NCI-H1092 (cell line): ENCODE measurements around the gene ADCY6.

Source experiments
- DNase-seq: peaks from one replicate; lab custom pipeline; 2025; lab: John Stamatoyannopoulos, UW

The ADCY6 gene

GRCh38 chr12:48815126-48816110, 26.5 kb upstream of the ADCY6 start:
- DNase-seq = peak; percentile 54

GRCh38 chr12:48814262-48815125, 25.6 kb upstream of the ADCY6 start:
- peak; percentile 28 for DNase-seq

GRCh38 chr12:48813465-48814261, 24.8 kb upstream of the ADCY6 start:
- DNase-seq = no peak

- no peak for DNase-seq
Observed at GRCh38 chr12:48812389-48812788, 23.5 kb upstream of the ADCY6 start.

GRCh38 chr12:48811437-48812090, 22.7 kb upstream of the ADCY6 start:
- DNase-seq = no peak

- no peak for DNase-seq
Observed at GRCh38 chr12:48810903-48811431, 22.1 kb upstream of the ADCY6 start.

GRCh38 chr12:48807981-48808380, 19.1 kb upstream of the ADCY6 start:
- DNase-seq = no peak

GRCh38 chr12:48803675-48804074, 14.8 kb upstream of the ADCY6 start:
- no peak for DNase-seq

GRCh38 chr12:48800971-48801370, 12.1 kb upstream of the ADCY6 start:
- no peak for DNase-seq

GRCh38 chr12:48800457-48800856, 11.6 kb upstream of the ADCY6 start:
- DNase-seq = no peak

- no peak for DNase-seq
Observed at GRCh38 chr12:48796976-48797375, 8.1 kb upstream of the ADCY6 start.

- peak; percentile 19 for DNase-seq
Observed at GRCh38 chr12:48795550-48796455, 6.9 kb upstream of the ADCY6 start.

- no peak for DNase-seq
Observed at GRCh38 chr12:48794870-48795269, 6.0 kb upstream of the ADCY6 start.

- no peak for DNase-seq
Observed at GRCh38 chr12:48793696-48794095, 4.8 kb upstream of the ADCY6 start.

- no peak for DNase-seq
Observed at GRCh38 chr12:48789858-48790326, 1.0 kb upstream of the ADCY6 start.

GRCh38 chr12:48788524-48788853, 400 bp downstream of the ADCY6 start:
- no peak for DNase-seq

- DNase-seq = no peak
Observed at GRCh38 chr12:48787791-48788523, 932 bp downstream of the ADCY6 start.

GRCh38 chr12:48786591-48787544, 2.0 kb downstream of the ADCY6 start:
- no peak for DNase-seq
